Stomach (tissue), 4 donors: ENCODE results near the gene ANKRD31.

ENCODE experiments used
- EP300 ChIP-seq: sonication (generic); formaldehyde crosslinking; IDR thresholded peaks from one replicate; pipeline ENCODE4 v1.6.1; 2017; ENCODE audit warnings: antibody characterized with exemption
- POLR2A ChIP-seq, 4 donors: fragments of 450-650 bp; IDR thresholded peaks; one replicate each; pipeline ENCODE4 v1.6.1; 2016; ENCODE audit warnings: antibody characterized with exemption in 4 of 4, control low read depth in 2 of 4, mild to moderate bottlenecking in 1 of 4, moderate library complexity in 1 of 4
- POLR2AphosphoS5 ChIP-seq, 3 donors: sonication (generic); formaldehyde crosslinking; IDR thresholded peaks; one replicate each; pipeline ENCODE4 v1.6.1; 2016; ENCODE audit warnings: antibody characterized with exemption in 3 of 3
- TF ChIP-seq, protein P1 (sequence below), 7 experiments: fragments of 450-650 bp in 4 of 7; fragments of 200-600 bp in 3 of 7; sonication (generic) in 3 of 7; IDR thresholded peaks; one replicate each; pipeline ENCODE4 v1.5.1; 2016 to 2019; ENCODE audit warnings: antibody characterized with exemption in 7 of 7, control low read depth in 2 of 7, mild to moderate bottlenecking in 1 of 7

DNA sequence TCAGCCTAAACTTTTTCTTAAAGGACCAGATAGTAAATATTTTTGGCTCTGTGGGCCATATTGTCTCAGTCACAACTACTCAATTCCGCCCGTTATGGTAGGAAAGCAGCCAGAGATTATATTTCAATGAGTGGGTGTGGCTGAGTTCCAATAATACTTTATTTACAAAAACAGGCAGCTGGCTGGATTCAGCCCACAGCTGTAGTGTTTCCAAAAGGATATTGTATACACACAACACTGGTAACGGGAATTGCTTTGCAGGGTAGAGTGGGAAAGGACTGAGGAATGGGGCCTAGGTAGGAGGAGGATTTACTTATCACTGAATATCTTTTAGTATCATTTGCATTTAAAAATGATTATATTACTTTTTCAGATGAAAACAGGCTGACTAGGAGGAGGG lies 205.3 kb downstream of the ANKRD31 start:
- TF ChIP-seq, protein P1, sequence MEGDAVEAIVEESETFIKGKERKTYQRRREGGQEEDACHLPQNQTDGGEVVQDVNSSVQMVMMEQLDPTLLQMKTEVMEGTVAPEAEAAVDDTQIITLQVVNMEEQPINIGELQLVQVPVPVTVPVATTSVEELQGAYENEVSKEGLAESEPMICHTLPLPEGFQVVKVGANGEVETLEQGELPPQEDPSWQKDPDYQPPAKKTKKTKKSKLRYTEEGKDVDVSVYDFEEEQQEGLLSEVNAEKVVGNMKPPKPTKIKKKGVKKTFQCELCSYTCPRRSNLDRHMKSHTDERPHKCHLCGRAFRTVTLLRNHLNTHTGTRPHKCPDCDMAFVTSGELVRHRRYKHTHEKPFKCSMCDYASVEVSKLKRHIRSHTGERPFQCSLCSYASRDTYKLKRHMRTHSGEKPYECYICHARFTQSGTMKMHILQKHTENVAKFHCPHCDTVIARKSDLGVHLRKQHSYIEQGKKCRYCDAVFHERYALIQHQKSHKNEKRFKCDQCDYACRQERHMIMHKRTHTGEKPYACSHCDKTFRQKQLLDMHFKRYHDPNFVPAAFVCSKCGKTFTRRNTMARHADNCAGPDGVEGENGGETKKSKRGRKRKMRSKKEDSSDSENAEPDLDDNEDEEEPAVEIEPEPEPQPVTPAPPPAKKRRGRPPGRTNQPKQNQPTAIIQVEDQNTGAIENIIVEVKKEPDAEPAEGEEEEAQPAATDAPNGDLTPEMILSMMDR (IDR thresholded peaks at IDR 0.05), result no peak
- no peak for TF ChIP-seq POLR2A (IDR thresholded peaks at IDR 0.05)
- TF ChIP-seq EP300, result no peak
- TF ChIP-seq POLR2AphosphoS5 (IDR thresholded peaks at IDR 0.05), result no peak
